HEK293 (cell line): ENCODE results near the gene TMEM191C.
A peak's percentile ranks its signal among the peaks of the same experiment; 100 is the strongest.
"Not testable (repeated sequence)": the region's sequence is repeated elsewhere in the genome, so short reads cannot be mapped to it uniquely, and the experiment has no call there.

Experiments used
- CTCF ChIA-PET: fragments of 350-600 bp; formaldehyde crosslinking; extraction: SDS; loops from one replicate; lab custom pipeline; 2021; ENCODE audit warnings: antibody characterized with exemption; lab: Yijun Ruan, JAX
- POLR2A ChIA-PET: fragments of 300-600 bp; formaldehyde crosslinking; extraction: SDS; loops from one replicate; lab custom pipeline; 2020; ENCODE audit warnings: antibody characterized with exemption, inconsistent platforms; lab: Yijun Ruan, JAX
- H3K27ac ChIP-seq: fragments of 200-500 bp; sonication (Bioruptor generic); 2 replicates; pipeline ENCODE4 v1.5.1; 2014; ENCODE audit warnings: low read depth, low read length, control low read depth, inconsistent platforms; ENCODE audit errors: extremely low read depth
- H3K36me3 ChIP-seq, 2 experiments: fragments of 200-500 bp in 1 of 2; sonication (Bioruptor generic) in 1 of 2; 1 replicate in 1 of 2; 2 replicates in 1 of 2; pipeline ENCODE4 v1.5.1; 2014 to 2017; ENCODE audit warnings: inconsistent platforms in 2 of 2, low read length in 2 of 2; ENCODE audit not compliant: control insufficient read depth in 2 of 2, insufficient read depth in 1 of 2
- H3K4me1 ChIP-seq: fragments of 200-500 bp; sonication (Bioruptor generic); 2 replicates; pipeline ENCODE4 v1.5.1; 2014; ENCODE audit warnings: mild to moderate bottlenecking, low read length, inconsistent platforms; ENCODE audit not compliant: control insufficient read depth, insufficient read depth
- H3K4me3 ChIP-seq: 2 replicates; pipeline ENCODE4 v1.5.1; 2011; ENCODE audit warnings: low read depth, mild to moderate bottlenecking, control low read depth, low read length, moderate library complexity
- H3K9me3 ChIP-seq: fragments of 200-500 bp; sonication (Bioruptor generic); 2 replicates; pipeline ENCODE4 v1.5.1; 2014; ENCODE audit warnings: low read depth, low read length, inconsistent platforms; ENCODE audit not compliant: control insufficient read depth, insufficient read depth
- EGR2 ChIP-seq: fragments of 450-650 bp; formaldehyde crosslinking; IDR thresholded peaks from 2 replicates; pipeline ENCODE4 v1.5.1; 2016; ENCODE audit warnings: low read depth, missing biosample characterization, missing genetic modification characterization
- GLI4 ChIP-seq: fragments of 450-650 bp; formaldehyde crosslinking; IDR thresholded peaks from 2 replicates; pipeline ENCODE4 v1.5.1; 2016; ENCODE audit warnings: missing biosample characterization, missing genetic modification characterization
- GLIS1 ChIP-seq: fragments of 450-650 bp; formaldehyde crosslinking; IDR thresholded peaks from 2 replicates; pipeline ENCODE4 v1.5.1; 2016; ENCODE audit warnings: missing biosample characterization, missing genetic modification characterization
- KLF1 ChIP-seq: fragments of 450-650 bp; formaldehyde crosslinking; IDR thresholded peaks from 2 replicates; pipeline ENCODE4 v1.5.1; 2016; ENCODE audit warnings: missing biosample characterization, missing genetic modification characterization
- ZFHX2 ChIP-seq: fragments of 450-650 bp; formaldehyde crosslinking; conservative IDR thresholded peaks from 2 replicates; pipeline ENCODE4 v1.5.1; 2016; ENCODE audit warnings: missing biosample characterization, missing genetic modification characterization
- ZFP69B ChIP-seq: fragments of 450-650 bp; formaldehyde crosslinking; IDR thresholded peaks from 2 replicates; pipeline ENCODE4 v1.5.1; 2016; ENCODE audit warnings: missing biosample characterization, missing genetic modification characterization
- ZNF629 ChIP-seq: fragments of 450-650 bp; formaldehyde crosslinking; IDR thresholded peaks from 2 replicates; pipeline ENCODE4 v1.5.1; 2017; ENCODE audit warnings: missing biosample characterization, missing genetic modification characterization
- TF ChIP-seq, protein P1 (sequence below): fragments of 450-650 bp; formaldehyde crosslinking; IDR thresholded peaks from 2 replicates; pipeline ENCODE4 v1.5.1; 2016; ENCODE audit warnings: missing biosample characterization, missing genetic modification characterization
- TF ChIP-seq, protein P2 (sequence below): fragments of 450-650 bp; formaldehyde crosslinking; IDR thresholded peaks from 2 replicates; pipeline ENCODE4 v1.5.1; 2016; ENCODE audit warnings: missing biosample characterization, missing genetic modification characterization

The TMEM191C gene

DNA sequence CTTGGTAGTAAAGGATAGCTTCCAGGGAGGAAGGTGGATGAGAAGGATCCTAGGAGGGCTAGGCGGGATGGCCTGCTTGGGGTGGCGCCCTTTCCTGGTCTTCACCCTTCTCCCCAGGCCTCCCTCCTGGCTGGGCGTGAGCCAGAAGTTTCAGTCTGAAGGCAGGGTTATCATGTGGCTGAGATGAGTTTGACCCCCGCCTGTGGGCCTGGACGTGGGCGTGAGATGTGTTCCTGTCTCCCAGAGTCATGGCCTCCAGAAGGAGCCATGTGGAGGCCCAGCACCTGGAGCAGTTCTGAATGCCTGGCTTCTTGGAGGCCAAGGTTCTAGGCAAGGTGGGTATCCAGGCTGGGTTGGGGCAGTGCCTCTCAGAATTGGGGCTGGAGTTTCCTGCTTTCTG is 29.2 kb upstream of the TMEM191C start:
- H3K36me3 ChIP-seq, H3K4me1 ChIP-seq, POLR2A ChIA-PET, H3K4me3 ChIP-seq, H3K9me3 ChIP-seq, H3K27ac ChIP-seq, CTCF ChIA-PET: not testable (repeated sequence)
- peak; percentile 80 for TF ChIP-seq EGR2 (tag by site-specific recombination)
- TF ChIP-seq ZFHX2 (tag by site-specific recombination), result peak; percentile 73
- peak; percentile 19; the same call in 1 of the 2 replicates for TF ChIP-seq KLF1 (tag by site-specific recombination)

DNA sequence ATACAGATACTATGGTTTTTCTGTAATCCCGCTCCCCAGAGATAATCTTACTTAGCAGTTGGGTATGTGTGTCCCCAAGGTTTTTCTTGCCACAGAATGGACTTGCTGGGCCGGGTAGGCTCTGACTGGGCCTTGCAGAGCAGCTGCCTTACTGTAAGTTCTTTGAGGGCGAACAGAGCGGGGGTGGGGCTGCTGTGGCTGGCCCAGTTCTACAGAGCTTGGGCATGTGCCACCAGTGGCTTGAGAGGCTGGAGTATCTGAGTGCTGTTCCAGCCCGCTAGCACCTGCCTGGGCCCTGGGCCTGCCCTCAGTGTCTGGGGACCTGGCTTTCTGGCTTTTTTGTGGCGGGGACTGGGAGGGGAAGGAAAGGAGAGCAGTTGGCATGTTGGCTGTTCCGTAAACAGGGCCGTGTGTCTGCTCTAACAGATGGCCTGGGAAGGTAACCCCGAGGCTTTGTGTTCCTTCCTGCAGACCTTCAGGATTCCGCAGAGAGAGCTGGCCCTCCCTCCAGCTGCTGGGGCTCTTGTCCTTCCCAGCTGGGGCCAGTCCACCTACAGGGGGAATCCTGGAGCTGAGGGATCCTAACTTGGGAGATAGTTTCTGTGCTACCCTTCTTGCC is 27.1 kb upstream of the TMEM191C start:
- H3K9me3 ChIP-seq, CTCF ChIA-PET, POLR2A ChIA-PET, H3K4me3 ChIP-seq, H3K4me1 ChIP-seq, H3K27ac ChIP-seq: not testable (repeated sequence)
- peaks cover 0 to 19% of the 10 kb centered on the region in 2 experiments; a peak in 1 of 3 replicates for H3K36me3 ChIP-seq

DNA sequence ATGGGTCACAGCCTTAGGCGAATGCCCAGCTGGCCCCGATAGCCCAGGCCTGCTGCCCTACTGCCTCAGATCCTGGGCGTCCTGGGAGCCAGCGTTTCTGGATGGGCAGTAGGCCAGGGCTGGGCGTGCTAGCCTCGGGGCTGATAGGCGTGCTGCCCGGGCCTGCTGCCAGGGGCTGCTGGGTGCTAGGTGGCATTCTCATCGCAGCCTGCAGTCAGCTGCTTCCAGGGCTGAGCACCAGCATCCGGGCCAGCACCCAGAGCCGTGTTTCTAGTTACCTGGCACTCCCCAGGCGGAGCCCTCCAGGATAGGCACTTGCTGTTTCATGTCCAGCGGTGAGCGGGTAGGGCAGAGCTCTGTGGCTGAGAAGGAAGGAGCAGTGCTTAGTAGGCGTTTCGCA is 26.5 kb upstream of the TMEM191C start:
- H3K4me3 ChIP-seq, POLR2A ChIA-PET, H3K27ac ChIP-seq, H3K4me1 ChIP-seq, CTCF ChIA-PET, H3K9me3 ChIP-seq: not testable (repeated sequence)
- H3K36me3 ChIP-seq, result peaks cover 0 to 24% of the 10 kb centered on the region in 2 experiments; a peak in 1 of 3 replicates

DNA sequence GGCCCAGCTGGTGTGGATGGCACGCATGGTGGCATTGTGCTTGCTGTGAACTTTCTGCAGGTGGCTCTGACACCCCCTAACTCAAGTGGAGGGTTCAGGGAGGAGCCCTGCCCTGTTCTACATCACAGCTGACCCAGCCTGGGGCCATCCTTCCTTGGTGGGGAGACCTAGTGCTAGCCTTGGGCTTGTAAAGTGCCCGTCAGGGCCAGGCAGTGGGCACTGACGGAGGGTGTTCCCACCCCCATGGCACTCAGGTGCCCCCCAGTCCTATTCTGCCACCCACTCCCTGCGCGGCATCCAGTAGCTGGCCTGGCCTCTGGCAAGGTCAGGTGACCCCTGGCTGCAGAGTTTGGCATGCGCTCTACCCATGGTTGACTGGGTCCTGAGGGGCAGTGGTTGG is 26.0 kb upstream of the TMEM191C start:
- H3K36me3 ChIP-seq, result peaks cover 0 to 29% of the 10 kb centered on the region in 2 experiments; a peak in 1 of 3 replicates
- H3K4me3 ChIP-seq, H3K27ac ChIP-seq, CTCF ChIA-PET, H3K9me3 ChIP-seq, H3K4me1 ChIP-seq, POLR2A ChIA-PET: not testable (repeated sequence)

DNA sequence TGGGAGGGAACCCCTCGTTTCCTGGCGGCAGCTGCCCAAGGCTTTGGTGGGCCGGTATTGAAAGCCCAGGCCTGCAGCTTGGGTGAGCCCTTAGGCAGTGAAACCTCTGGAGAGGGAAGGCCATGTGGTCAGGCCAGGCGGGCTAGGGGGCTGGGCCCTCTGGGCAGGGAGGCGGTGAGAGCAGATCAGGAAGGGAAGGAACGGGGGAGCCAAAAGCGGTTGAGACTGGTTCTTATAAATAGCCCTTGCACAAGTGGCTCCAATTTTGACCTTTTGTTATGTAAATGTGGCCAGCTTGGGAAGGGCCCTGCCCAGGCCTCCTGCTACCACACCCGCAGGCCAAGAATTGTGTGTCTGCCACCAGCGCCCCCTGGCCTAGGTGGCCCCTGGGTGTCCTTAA is 25.1 kb upstream of the TMEM191C start:
- CTCF ChIA-PET, POLR2A ChIA-PET, H3K4me3 ChIP-seq, H3K9me3 ChIP-seq, H3K27ac ChIP-seq, H3K4me1 ChIP-seq: not testable (repeated sequence)
- H3K36me3 ChIP-seq, result peaks cover 0 to 39% of the 10 kb centered on the region in 2 experiments; a peak in 1 of 3 replicates

DNA sequence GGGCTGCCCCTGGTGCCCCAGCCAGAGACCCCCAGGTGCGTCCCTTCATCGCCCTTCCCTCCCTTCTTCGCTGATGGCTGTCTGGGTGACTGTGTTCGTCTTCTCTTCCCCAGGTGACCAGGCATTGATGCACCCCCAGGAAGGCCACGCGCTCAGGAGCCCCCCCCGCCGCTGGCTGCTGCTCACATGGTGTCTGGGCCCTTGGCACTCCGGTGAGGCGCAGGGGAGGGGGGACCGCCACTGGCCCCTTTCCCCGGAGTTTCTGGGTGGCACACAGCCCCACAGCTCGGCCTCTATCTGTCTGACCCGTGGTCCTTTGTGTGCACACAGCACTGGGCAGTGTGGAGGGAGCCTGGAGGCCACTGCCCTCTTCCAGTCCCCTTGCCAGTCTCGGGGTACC is 24.5 kb upstream of the TMEM191C start:
- peaks cover 0 to 43% of the 10 kb centered on the region in 2 experiments; a peak in 1 of 3 replicates for H3K36me3 ChIP-seq
- H3K9me3 ChIP-seq, H3K27ac ChIP-seq, H3K4me1 ChIP-seq, H3K4me3 ChIP-seq, POLR2A ChIA-PET, CTCF ChIA-PET: not testable (repeated sequence)

DNA sequence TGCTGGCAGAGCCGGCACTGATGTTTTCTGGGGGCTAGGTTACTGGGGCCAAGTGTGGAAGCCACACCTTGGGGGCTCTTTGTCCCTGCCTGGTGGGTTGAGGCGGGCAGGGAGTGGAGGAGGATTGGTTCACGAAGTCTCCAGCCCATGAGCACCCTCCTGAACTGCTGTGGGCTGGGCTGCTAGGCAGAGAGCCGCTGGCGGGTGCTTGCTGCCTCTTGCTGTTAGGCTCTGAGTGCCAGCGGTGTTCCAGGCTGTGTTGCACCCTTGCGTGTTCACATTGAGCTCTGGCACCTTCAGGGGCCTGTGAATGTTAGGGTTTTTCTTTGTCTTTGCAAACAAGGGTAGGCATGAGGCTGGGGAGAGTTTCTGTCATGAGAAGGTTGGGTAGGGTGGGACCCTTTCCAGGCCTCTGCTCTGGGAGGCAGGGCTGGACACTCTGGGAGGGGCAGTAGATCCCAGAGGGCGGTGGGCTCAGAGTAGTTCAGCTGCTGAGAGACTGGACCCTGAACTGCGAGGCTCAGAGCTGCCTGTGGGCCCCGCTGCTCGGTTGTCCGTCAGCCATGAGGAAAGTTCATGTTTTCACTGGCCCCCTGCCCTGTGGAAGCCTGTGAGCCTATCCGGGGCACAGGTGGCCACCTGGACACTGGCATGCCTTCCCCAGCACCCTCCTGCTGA is 24.0 kb upstream of the TMEM191C start:
- Histone ChIP-seq H3K9me3 (no peaks in the 10 kb centered on the region), H3K27ac (no peak overlapping the region), H3K4me1 (no peaks in the 10 kb centered on the region), H3K4me3 (no peak overlapping the region), H3K36me3 (peaks cover 0 to 47% of the 10 kb centered on the region in 2 experiments; a peak in 1 of 3 replicates)
- TF ChIP-seq ZNF629 (tag by site-specific recombination), result no peak
- TF ChIP-seq, protein P1, sequence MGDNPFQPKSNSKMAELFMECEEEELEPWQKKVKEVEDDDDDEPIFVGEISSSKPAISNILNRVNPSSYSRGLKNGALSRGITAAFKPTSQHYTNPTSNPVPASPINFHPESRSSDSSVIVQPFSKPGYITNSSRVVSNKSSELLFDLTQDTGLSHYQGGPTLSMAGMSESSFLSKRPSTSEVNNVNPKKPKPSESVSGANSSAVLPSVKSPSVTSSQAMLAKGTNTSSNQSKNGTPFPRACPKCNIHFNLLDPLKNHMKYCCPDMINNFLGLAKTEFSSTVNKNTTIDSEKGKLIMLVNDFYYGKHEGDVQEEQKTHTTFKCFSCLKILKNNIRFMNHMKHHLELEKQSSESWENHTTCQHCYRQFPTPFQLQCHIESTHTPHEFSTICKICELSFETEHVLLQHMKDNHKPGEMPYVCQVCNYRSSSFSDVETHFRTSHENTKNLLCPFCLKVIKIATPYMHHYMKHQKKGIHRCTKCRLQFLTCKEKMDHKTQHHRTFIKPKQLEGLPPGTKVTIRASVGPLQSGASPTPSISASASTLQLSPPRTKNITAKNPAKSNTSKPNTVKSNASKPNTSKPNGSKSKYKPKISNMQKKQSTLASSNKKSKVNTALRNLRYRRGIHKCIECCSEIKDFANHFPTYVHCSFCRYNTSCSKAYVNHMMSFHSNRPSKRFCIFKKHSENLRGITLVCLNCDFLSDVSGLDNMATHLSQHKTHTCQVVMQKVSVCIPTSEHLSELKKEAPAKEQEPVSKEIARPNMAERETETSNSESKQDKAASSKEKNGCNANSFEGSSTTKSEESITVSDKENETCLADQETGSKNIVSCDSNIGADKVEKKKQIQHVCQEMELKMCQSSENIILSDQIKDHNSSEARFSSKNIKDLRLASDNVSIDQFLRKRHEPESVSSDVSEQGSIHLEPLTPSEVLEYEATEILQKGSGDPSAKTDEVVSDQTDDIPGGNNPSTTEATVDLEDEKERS, result no peak
- TF ChIP-seq GLI4 (tag by site-specific recombination), result no peak
- peak; percentile 35; the same call in 1 of the 2 replicates for TF ChIP-seq GLIS1 (tag by site-specific recombination)
- 0 out of 2 replicates have a peak, but pooled peaks have one; percentile 42 for TF ChIP-seq ZFP69B (tag by site-specific recombination)
- TF ChIP-seq, protein P2, sequence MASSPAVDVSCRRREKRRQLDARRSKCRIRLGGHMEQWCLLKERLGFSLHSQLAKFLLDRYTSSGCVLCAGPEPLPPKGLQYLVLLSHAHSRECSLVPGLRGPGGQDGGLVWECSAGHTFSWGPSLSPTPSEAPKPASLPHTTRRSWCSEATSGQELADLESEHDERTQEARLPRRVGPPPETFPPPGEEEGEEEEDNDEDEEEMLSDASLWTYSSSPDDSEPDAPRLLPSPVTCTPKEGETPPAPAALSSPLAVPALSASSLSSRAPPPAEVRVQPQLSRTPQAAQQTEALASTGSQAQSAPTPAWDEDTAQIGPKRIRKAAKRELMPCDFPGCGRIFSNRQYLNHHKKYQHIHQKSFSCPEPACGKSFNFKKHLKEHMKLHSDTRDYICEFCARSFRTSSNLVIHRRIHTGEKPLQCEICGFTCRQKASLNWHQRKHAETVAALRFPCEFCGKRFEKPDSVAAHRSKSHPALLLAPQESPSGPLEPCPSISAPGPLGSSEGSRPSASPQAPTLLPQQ, result peak; percentile 30; the same call in 1 of the 2 replicates
- POLR2A ChIA-PET, result no interaction called here
- CTCF ChIA-PET, result no interaction called here
